Measurements from ENCODE around the gene CDH4. TPM values are rescaled to one million over a fixed set of nuclear protein-coding genes. Genes with fewer than 3 reads are reported as not detected.
A peak's percentile ranks its signal among the peaks of the same experiment; 100 is the strongest.

Gene CDH4
- total and polyA plus RNA-seq, 3 experiments from 2014 or later = 0.22 TPM; not detected in 2

DNA sequence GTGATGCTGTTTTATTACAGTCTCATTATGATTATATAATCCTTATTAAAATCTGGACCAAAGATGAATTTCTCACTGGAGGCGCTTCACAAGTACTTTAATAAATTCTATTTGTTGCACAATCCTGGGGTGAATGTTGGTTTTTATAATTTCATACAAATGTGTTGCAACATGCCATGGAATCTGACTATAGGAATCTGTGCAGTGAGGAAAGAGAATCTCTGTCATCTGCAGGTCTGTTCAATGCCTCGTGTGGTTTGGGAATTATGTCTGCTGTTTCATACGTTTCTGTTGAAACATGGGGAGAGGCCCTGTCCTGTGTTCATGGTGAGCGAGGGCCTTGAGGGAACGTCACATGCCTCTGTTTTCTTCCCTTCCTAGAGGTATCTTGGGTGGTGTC, 277.3 kb downstream of the CDH4 start:
- Mint-ChIP-seq H3K27me3 (peaks cover 0 to 1% of the 10 kb centered on the region in 2 donors), H3K9me3 (peaks cover 0 to 3% (median 0%) of the 10 kb centered on the region in 5 donors), H3K27ac (no peak overlapping the region), H3K4me1 (no peaks in the 10 kb centered on the region), H3K36me3 (no peaks in the 10 kb centered on the region), H3K4me3 (no peak overlapping the region)
- Histone ChIP-seq H3K27ac (ENCODE audit: low read depth, low read length) (no peak overlapping the region), H3K27me3 (ENCODE audit: insufficient read depth, low read length, poor library complexity, severe bottlenecking) (no peaks in the 10 kb centered on the region), H3K36me3 (ENCODE audit: insufficient read depth, low read length) (no peaks in the 10 kb centered on the region), H3K9me3 (ENCODE audit: low read length) (no peaks in the 10 kb centered on the region), H3K4me3 (ENCODE audit: low read length) (no peak overlapping the region), H3K4me1 (ENCODE audit: insufficient read depth, low read length) (no peaks in the 10 kb centered on the region)
- CTCF ChIA-PET = no interaction called here
- no peak for DNase-seq
- POLR2A ChIA-PET = no interaction called here

DNA sequence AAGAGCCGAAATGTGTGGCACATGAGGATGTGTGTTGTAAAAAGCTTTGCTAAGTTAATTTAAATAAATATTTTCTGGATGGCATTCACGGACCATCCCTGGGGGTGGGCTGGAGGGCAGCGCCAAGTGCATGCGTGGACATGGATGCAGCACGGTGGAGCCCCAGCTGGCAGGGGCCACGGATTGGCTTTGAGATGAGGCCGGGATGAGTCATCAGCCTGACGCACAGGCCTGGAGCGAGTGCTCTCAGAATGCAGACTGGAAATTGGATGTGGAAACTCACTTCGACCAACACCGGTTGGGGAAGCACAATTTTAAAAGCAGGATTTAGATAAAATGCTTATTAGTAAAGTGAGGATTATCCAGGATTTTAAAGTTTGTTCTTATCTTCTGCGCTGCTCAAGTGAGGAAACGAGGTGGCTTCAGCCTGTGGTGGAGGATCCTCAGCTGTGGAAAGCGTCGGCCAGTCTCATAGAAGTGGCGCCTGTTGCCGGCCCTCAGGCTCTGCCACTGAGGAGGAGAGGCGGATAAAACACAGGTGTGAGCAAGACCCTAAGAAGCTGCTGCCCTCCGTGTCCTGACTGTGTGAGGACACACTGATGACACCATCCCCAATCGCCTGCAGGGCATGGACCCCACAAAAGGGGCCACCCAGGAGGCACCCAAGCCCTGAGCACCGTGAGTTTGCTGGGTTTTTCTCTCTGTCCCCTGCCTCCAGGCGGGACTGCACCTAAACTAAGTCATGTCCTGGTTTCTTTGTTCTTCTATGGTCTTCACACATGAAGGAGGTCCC, 279.7 kb downstream of the CDH4 start:
- Mint-ChIP-seq H3K4me3 (no peak overlapping the region), H3K27ac (peak overlapping the region in 1 of 8 donors; percentile 13), H3K27me3 (peaks cover 0 to 1% of the 10 kb centered on the region in 2 donors), H3K36me3 (no peaks in the 10 kb centered on the region), H3K9me3 (peaks cover 0 to 3% (median 0%) of the 10 kb centered on the region in 5 donors), H3K4me1 (no peaks in the 10 kb centered on the region)
- Histone ChIP-seq H3K9me3 (ENCODE audit: low read length) (no peaks in the 10 kb centered on the region), H3K36me3 (ENCODE audit: insufficient read depth, low read length) (no peaks in the 10 kb centered on the region), H3K4me3 (ENCODE audit: low read length) (no peak overlapping the region), H3K4me1 (ENCODE audit: insufficient read depth, low read length) (no peaks in the 10 kb centered on the region), H3K27me3 (ENCODE audit: insufficient read depth, low read length, poor library complexity, severe bottlenecking) (no peaks in the 10 kb centered on the region), H3K27ac (ENCODE audit: low read depth, low read length) (no peak overlapping the region)
- ChIA-PET CTCF (no interaction called here), POLR2A (no interaction called here)
- DNase-seq = no peak

DNA sequence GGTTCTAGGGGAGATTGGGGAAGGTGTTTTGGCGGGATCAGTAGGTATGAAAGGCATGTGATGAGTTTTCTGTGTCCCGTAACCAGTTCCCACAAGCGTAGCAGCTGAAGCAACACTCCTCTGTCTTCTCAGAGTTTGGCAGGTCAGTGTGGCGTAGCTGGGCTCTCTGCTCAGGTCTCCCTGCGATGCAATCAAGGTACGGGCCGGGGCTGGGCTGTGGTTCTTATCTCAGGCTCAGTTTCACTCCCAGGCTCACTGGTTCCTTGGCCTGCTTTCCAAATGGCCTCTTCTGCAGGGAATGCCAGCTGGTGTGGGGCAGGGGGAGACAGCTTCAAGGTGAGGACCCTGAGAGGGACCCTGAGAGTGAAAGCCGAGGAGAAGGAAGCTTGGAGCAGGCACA, 280.7 kb downstream of the CDH4 start:
- CTCF ChIA-PET = no interaction called here
- Mint-ChIP-seq H3K4me1 (no peaks in the 10 kb centered on the region), H3K36me3 (no peaks in the 10 kb centered on the region), H3K27me3 (peaks cover 0 to 1% of the 10 kb centered on the region in 2 donors), H3K27ac (no peak overlapping the region), H3K9me3 (peaks cover 0 to 2% (median 0%) of the 10 kb centered on the region in 5 donors), H3K4me3 (no peak overlapping the region)
- H3K4me3 ChIP-seq (ENCODE audit: low read length) = no peak overlapping the region
- no peaks in the 10 kb centered on the region for H3K27me3 ChIP-seq (ENCODE audit: insufficient read depth, low read length, poor library complexity, severe bottlenecking)
- no peaks in the 10 kb centered on the region for H3K9me3 ChIP-seq (ENCODE audit: low read length)
- H3K27ac ChIP-seq (ENCODE audit: low read depth, low read length) = no peak overlapping the region
- no peaks in the 10 kb centered on the region for H3K36me3 ChIP-seq (ENCODE audit: insufficient read depth, low read length)
- POLR2A ChIA-PET = no interaction called here
- H3K4me1 ChIP-seq (ENCODE audit: insufficient read depth, low read length) = no peaks in the 10 kb centered on the region
- no peak for DNase-seq

DNA sequence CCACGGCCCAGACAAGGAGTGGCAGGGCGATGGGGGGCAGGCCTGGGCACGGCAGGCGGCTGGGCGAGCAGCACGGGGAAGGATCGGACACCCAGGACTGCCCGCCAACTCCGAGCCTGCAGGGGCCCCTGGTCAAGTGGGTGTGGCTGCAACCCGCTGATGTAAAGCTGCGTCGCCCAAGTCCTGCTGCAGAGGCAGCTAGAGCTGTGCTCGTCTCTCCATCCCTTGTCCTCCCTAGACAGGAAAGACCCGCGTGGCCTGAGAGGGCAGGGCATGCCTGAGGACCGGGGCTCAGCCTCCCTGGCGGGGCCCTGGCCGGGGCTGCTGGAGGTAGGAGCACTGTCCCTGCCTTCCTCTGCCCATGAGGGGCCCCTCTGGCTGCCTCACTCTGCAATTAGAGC, 281.2 kb downstream of the CDH4 start:
- H3K27me3 Mint-ChIP-seq = peaks cover 0 to 1% of the 10 kb centered on the region in 2 donors
- no peak overlapping the region for H3K27ac Mint-ChIP-seq
- Histone ChIP-seq H3K9me3 (ENCODE audit: low read length) (no peaks in the 10 kb centered on the region), H3K27ac (ENCODE audit: low read depth, low read length) (no peak overlapping the region), H3K27me3 (ENCODE audit: insufficient read depth, low read length, poor library complexity, severe bottlenecking) (no peaks in the 10 kb centered on the region), H3K4me1 (ENCODE audit: insufficient read depth, low read length) (no peaks in the 10 kb centered on the region), H3K4me3 (ENCODE audit: low read length) (no peak overlapping the region), H3K36me3 (ENCODE audit: insufficient read depth, low read length) (no peaks in the 10 kb centered on the region)
- H3K36me3 Mint-ChIP-seq = no peaks in the 10 kb centered on the region
- H3K4me3 Mint-ChIP-seq = no peak overlapping the region
- CTCF ChIA-PET = no interaction called here
- POLR2A ChIA-PET = no interaction called here
- DNase-seq = no peak
- peaks cover 0 to 2% (median 0%) of the 10 kb centered on the region in 5 donors for H3K9me3 Mint-ChIP-seq
- H3K4me1 Mint-ChIP-seq = no peaks in the 10 kb centered on the region

DNA sequence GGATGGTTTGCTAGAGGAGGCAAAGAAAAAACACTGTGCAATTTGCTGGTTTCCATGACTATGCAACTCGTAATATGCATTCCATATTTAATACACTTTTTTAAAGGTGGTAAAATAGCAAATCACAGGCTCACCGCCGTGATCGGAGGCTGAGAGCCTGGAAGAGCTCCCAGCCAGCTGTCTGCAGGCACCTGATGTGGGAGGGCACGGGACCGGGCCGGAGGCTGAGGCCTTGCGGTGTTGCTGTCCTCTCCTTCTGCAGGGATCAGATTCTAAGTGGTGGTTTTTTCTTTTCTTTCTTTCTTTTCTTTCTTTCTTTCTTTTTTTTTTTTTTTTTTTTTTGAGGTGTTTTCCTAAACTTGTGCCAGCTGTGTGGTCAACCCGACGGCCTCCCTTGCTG, 282.3 kb downstream of the CDH4 start:
- H3K36me3 ChIP-seq (ENCODE audit: insufficient read depth, low read length) = no peaks in the 10 kb centered on the region
- H3K4me1 ChIP-seq (ENCODE audit: insufficient read depth, low read length) = no peaks in the 10 kb centered on the region
- POLR2A ChIA-PET = no interaction called here
- H3K27ac Mint-ChIP-seq = no peak overlapping the region
- DNase-seq = no peak
- H3K9me3 ChIP-seq (ENCODE audit: low read length) = no peaks in the 10 kb centered on the region
- H3K4me1 Mint-ChIP-seq = no peaks in the 10 kb centered on the region
- H3K9me3 Mint-ChIP-seq = peaks cover 0 to 2% (median 0%) of the 10 kb centered on the region in 5 donors
- no peaks in the 10 kb centered on the region for H3K36me3 Mint-ChIP-seq
- H3K4me3 Mint-ChIP-seq = no peak overlapping the region
- no peak overlapping the region for H3K4me3 ChIP-seq (ENCODE audit: low read length)
- no peak overlapping the region for H3K27ac ChIP-seq (ENCODE audit: low read depth, low read length)
- H3K27me3 ChIP-seq (ENCODE audit: insufficient read depth, low read length, poor library complexity, severe bottlenecking) = no peaks in the 10 kb centered on the region
- CTCF ChIA-PET = no interaction called here
- no peaks in the 10 kb centered on the region for H3K27me3 Mint-ChIP-seq

DNA sequence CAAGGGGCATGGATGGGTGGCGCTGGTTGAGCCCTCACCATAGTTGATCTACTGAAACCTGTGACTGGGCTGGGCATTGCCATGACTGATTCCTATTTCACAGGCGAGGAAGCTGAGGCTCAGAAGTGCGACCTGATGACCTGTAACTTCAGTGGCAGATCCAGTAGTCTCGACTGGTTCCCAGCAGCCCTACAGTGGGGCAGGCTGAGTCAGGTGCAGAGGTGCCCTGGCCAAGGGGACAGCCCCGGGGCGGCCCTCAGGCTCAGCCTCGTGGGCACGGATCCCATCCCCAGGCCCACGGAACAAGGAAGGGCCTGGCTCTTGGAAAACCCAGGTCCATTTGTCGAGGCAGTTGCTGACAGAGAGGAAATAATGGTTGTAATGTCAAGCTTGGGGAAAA, 283.0 kb downstream of the CDH4 start:
- no peaks in the 10 kb centered on the region for H3K9me3 ChIP-seq (ENCODE audit: low read length)
- no peak overlapping the region for H3K4me3 Mint-ChIP-seq
- DNase-seq = no peak
- H3K27ac ChIP-seq (ENCODE audit: low read depth, low read length) = no peak overlapping the region
- ChIA-PET CTCF (no interaction called here), POLR2A (no interaction called here)
- H3K4me1 Mint-ChIP-seq = no peaks in the 10 kb centered on the region
- H3K27me3 ChIP-seq (ENCODE audit: insufficient read depth, low read length, poor library complexity, severe bottlenecking) = no peaks in the 10 kb centered on the region
- no peak overlapping the region for H3K4me3 ChIP-seq (ENCODE audit: low read length)
- H3K4me1 ChIP-seq (ENCODE audit: insufficient read depth, low read length) = no peaks in the 10 kb centered on the region
- H3K36me3 Mint-ChIP-seq = no peaks in the 10 kb centered on the region
- H3K36me3 ChIP-seq (ENCODE audit: insufficient read depth, low read length) = no peaks in the 10 kb centered on the region
- no peak overlapping the region for H3K27ac Mint-ChIP-seq
- H3K9me3 Mint-ChIP-seq = peaks cover 0 to 2% (median 0%) of the 10 kb centered on the region in 5 donors
- H3K27me3 Mint-ChIP-seq = no peaks in the 10 kb centered on the region

DNA sequence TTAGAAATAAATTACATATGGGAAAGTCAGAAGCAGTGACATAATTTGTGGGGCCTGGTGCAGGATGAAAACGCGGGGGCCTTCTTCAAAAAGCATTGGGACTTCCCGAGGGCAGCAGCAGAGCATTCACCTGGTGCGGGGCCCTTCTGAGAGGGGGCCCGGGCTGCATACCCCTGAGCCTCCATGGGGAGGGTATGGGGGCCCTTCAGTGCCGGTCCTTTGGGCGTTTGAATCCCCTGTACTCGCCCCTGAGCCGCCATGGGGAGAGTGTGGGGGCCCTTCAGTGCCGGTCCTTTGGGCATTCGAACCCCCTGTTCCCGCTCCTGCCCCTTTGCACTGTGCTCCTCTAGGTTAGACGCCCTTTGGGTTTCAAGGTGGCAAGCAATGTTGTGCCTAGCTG, 283.5 kb downstream of the CDH4 start:
- H3K36me3 ChIP-seq (ENCODE audit: insufficient read depth, low read length) = no peaks in the 10 kb centered on the region
- peaks cover 0 to 2% (median 0%) of the 10 kb centered on the region in 5 donors for H3K9me3 Mint-ChIP-seq
- ChIA-PET CTCF (no interaction called here), POLR2A (no interaction called here)
- DNase-seq = no peak
- H3K4me3 ChIP-seq (ENCODE audit: low read length) = no peak overlapping the region
- H3K27ac Mint-ChIP-seq = no peak overlapping the region
- H3K27ac ChIP-seq (ENCODE audit: low read depth, low read length) = no peak overlapping the region
- H3K27me3 ChIP-seq (ENCODE audit: insufficient read depth, low read length, poor library complexity, severe bottlenecking) = no peaks in the 10 kb centered on the region
- no peaks in the 10 kb centered on the region for H3K4me1 Mint-ChIP-seq
- no peaks in the 10 kb centered on the region for H3K27me3 Mint-ChIP-seq
- H3K4me3 Mint-ChIP-seq = no peak overlapping the region
- no peaks in the 10 kb centered on the region for H3K9me3 ChIP-seq (ENCODE audit: low read length)
- no peaks in the 10 kb centered on the region for H3K4me1 ChIP-seq (ENCODE audit: insufficient read depth, low read length)
- no peaks in the 10 kb centered on the region for H3K36me3 Mint-ChIP-seq

DNA sequence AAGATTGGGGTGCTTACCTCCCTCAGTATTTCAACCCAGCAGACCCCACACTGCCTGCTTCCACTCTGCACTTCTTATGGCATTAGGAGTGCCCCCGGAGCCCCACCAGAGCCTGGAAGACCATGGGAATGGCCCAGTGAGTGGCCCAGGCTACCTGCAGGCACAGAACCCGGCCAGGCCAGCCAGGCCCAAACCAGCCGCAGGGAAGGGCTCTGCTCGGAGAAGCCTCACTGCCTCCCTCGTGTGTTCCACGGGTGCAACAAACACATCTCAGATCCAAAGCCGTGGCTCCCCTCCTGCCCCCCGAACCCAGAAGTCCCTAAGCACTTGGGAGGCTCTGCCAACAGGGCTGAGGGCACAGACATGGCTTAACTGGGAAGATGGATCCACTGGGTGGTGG, 283.9 kb downstream of the CDH4 start:
- no peak overlapping the region for H3K4me3 ChIP-seq (ENCODE audit: low read length)
- POLR2A ChIA-PET = no interaction called here
- H3K27ac ChIP-seq (ENCODE audit: low read depth, low read length) = no peak overlapping the region
- no peak overlapping the region for H3K27ac Mint-ChIP-seq
- no peaks in the 10 kb centered on the region for H3K4me1 Mint-ChIP-seq
- H3K9me3 Mint-ChIP-seq = peaks cover 0 to 2% (median 0%) of the 10 kb centered on the region in 5 donors
- H3K4me3 Mint-ChIP-seq = no peak overlapping the region
- no peaks in the 10 kb centered on the region for H3K27me3 Mint-ChIP-seq
- H3K36me3 Mint-ChIP-seq = no peaks in the 10 kb centered on the region
- H3K36me3 ChIP-seq (ENCODE audit: insufficient read depth, low read length) = no peaks in the 10 kb centered on the region
- H3K9me3 ChIP-seq (ENCODE audit: low read length) = no peaks in the 10 kb centered on the region
- no peaks in the 10 kb centered on the region for H3K4me1 ChIP-seq (ENCODE audit: insufficient read depth, low read length)
- no peak for DNase-seq
- CTCF ChIA-PET = no interaction called here
- no peaks in the 10 kb centered on the region for H3K27me3 ChIP-seq (ENCODE audit: insufficient read depth, low read length, poor library complexity, severe bottlenecking)
